Astrocyte (in vitro differentiated cells and primary cell): ENCODE results near the gene GCG. TPM values are rescaled to one million over a fixed set of nuclear protein-coding genes. Genes with fewer than 3 reads are reported as not detected.

ENCODE experiments used
- DNase-seq: peaks from one replicate; pipeline ENCODE4 v3.0.0-alpha.2; 2010; ENCODE audit warnings: low read depth
- FAIRE-seq: peaks from 2 replicates; lab custom pipeline; 2011; peaks lifted over from hg19 to GRCh38; lab: Jason Lieb, UNC
- H2AFZ ChIP-seq: 2 replicates; pipeline ENCODE4 v1.6.0; 2012; ENCODE audit warnings: low read depth, low read length, inconsistent platforms
- H3K27ac ChIP-seq: 2 replicates; pipeline ENCODE4 v1.5.1; 2011; ENCODE audit warnings: low read depth, low read length, inconsistent platforms
- H3K27me3 ChIP-seq: 2 replicates; pipeline ENCODE4 v1.6.0; 2011; ENCODE audit warnings: low read length, inconsistent platforms; ENCODE audit not compliant: insufficient read depth
- H3K36me3 ChIP-seq: 2 replicates; pipeline ENCODE4 v1.5.1; 2011; ENCODE audit warnings: low read length, inconsistent platforms; ENCODE audit not compliant: insufficient read depth
- H3K4me1 ChIP-seq: 2 replicates; pipeline ENCODE4 v1.5.1; 2011; ENCODE audit warnings: low read length, inconsistent platforms; ENCODE audit not compliant: insufficient read depth
- H3K4me2 ChIP-seq: 2 replicates; pipeline ENCODE4 v1.6.0; 2012; ENCODE audit warnings: low read length, inconsistent platforms
- H3K4me3 ChIP-seq: 2 replicates; pipeline ENCODE4 v1.5.1; 2011; ENCODE audit warnings: low read depth, mild to moderate bottlenecking, low read length, inconsistent platforms; ENCODE audit not compliant: insufficient read depth
- H3K79me2 ChIP-seq: 2 replicates; pipeline ENCODE4 v1.6.0; 2012; ENCODE audit warnings: mild to moderate bottlenecking, low read length, inconsistent platforms; ENCODE audit not compliant: insufficient read depth
- H3K9ac ChIP-seq: 2 replicates; pipeline ENCODE4 v1.6.0; 2012; ENCODE audit warnings: mild to moderate bottlenecking, low read length, inconsistent platforms
- H3K9me3 ChIP-seq: 2 replicates; pipeline ENCODE4 v1.5.1; 2012; ENCODE audit warnings: low read depth, mild to moderate bottlenecking, low read length, inconsistent platforms; ENCODE audit not compliant: insufficient read depth
- H4K20me1 ChIP-seq: 2 replicates; pipeline ENCODE4 v1.6.0; 2012; ENCODE audit warnings: low read length, inconsistent platforms; ENCODE audit not compliant: insufficient read depth
- H3K27ac Mint-ChIP-seq: one replicate; pipeline ENCODE4 v1.8.0; 2021; ENCODE audit warnings: mild to moderate bottlenecking, mixed read lengths; ENCODE audit not compliant: unreplicated experiment
- H3K27me3 Mint-ChIP-seq: one replicate; pipeline ENCODE4 v1.8.0; 2021; ENCODE audit warnings: low read depth, mixed read lengths; ENCODE audit not compliant: unreplicated experiment
- H3K36me3 Mint-ChIP-seq: one replicate; pipeline ENCODE4 v1.8.0; 2021; ENCODE audit warnings: low read depth, mixed read lengths; ENCODE audit not compliant: unreplicated experiment
- H3K4me1 Mint-ChIP-seq: one replicate; pipeline ENCODE4 v1.8.0; 2021; ENCODE audit warnings: low read depth, mixed read lengths; ENCODE audit not compliant: unreplicated experiment
- H3K4me3 Mint-ChIP-seq: one replicate; pipeline ENCODE4 v1.8.0; 2021; ENCODE audit warnings: mild to moderate bottlenecking, moderate library complexity, mixed read lengths; ENCODE audit not compliant: unreplicated experiment
- H3K9me3 Mint-ChIP-seq: one replicate; pipeline ENCODE4 v1.8.0; 2021; ENCODE audit warnings: mild to moderate bottlenecking, mixed read lengths; ENCODE audit not compliant: unreplicated experiment
- CTCF ChIP-seq: IDR thresholded peaks from 2 replicates; pipeline ENCODE4 v1.5.1; 2011; ENCODE audit warnings: low read depth, mild to moderate bottlenecking, inconsistent platforms, low read length, moderate library complexity; ENCODE audit not compliant: insufficient read depth
- EZH2 ChIP-seq: IDR thresholded peaks from 2 replicates; pipeline ENCODE4 v1.6.1; 2012; ENCODE audit warnings: mild to moderate bottlenecking, low read length, inconsistent platforms; ENCODE audit not compliant: insufficient read depth
- total RNA-seq: library from RNA; stranded (reverse); gene quantifications from 2 replicates; pipeline ENCODE4 v1.2.1, GENCODE V29; 2021

Gene GCG
- total RNA-seq, 1 donor from 2014 or later: not detected

- Histone ChIP-seq H2AFZ (no peak overlapping the region), H3K4me3 (no peak overlapping the region), H4K20me1 (peaks cover 4% of the 10 kb centered on the region), H3K27ac (no peak overlapping the region), H3K9ac (no peak overlapping the region), H3K4me2 (no peak overlapping the region), H3K79me2 (no peaks in the 10 kb centered on the region), H3K4me1 (no peaks in the 10 kb centered on the region), H3K9me3 (no peaks in the 10 kb centered on the region), H3K27me3 (no peaks in the 10 kb centered on the region), H3K36me3 (peaks cover 65% of the 10 kb centered on the region)
- Mint-ChIP-seq H3K4me3 (no peak overlapping the region), H3K27ac (no peak overlapping the region), H3K36me3 (peaks cover 4% of the 10 kb centered on the region), H3K9me3 (no peaks in the 10 kb centered on the region), H3K27me3 (peaks cover 15% of the 10 kb centered on the region), H3K4me1 (no peaks in the 10 kb centered on the region)
- DNase-seq: no peak
- FAIRE-seq: no peak
- TF ChIP-seq EZH2 (no peak), CTCF (no peak)
Observed at GRCh38 chr2:162188451-162188850, 36.4 kb upstream of the GCG start.

- Mint-ChIP-seq H3K4me1 (peaks cover 3% of the 10 kb centered on the region), H3K4me3 (no peak overlapping the region), H3K36me3 (no peaks in the 10 kb centered on the region), H3K27me3 (peaks cover 3% of the 10 kb centered on the region), H3K27ac (no peak overlapping the region), H3K9me3 (no peaks in the 10 kb centered on the region)
- DNase-seq (no peak), FAIRE-seq (no peak)
- no peak for TF ChIP-seq CTCF
- no peak for TF ChIP-seq EZH2
- Histone ChIP-seq H3K36me3 (peaks cover 61% of the 10 kb centered on the region), H2AFZ (no peak overlapping the region), H3K4me2 (no peak overlapping the region), H3K4me3 (no peak overlapping the region), H3K27me3 (no peaks in the 10 kb centered on the region), H3K27ac (no peak overlapping the region), H4K20me1 (peaks cover 4% of the 10 kb centered on the region), H3K9me3 (no peaks in the 10 kb centered on the region), H3K79me2 (no peaks in the 10 kb centered on the region), H3K9ac (no peak overlapping the region), H3K4me1 (no peaks in the 10 kb centered on the region)
Observed at GRCh38 chr2:162185541-162186232, 33.6 kb upstream of the GCG start.

GRCh38 chr2:162184821-162185450, 32.9 kb upstream of the GCG start:
- Histone ChIP-seq H4K20me1 (peaks cover 4% of the 10 kb centered on the region), H3K36me3 (peaks cover 66% of the 10 kb centered on the region), H3K4me3 (no peak overlapping the region), H3K4me2 (no peak overlapping the region), H3K27me3 (no peaks in the 10 kb centered on the region), H2AFZ (no peak overlapping the region), H3K4me1 (no peaks in the 10 kb centered on the region), H3K9ac (no peak overlapping the region), H3K27ac (no peak overlapping the region), H3K9me3 (no peaks in the 10 kb centered on the region), H3K79me2 (no peaks in the 10 kb centered on the region)
- TF ChIP-seq CTCF: no peak
- TF ChIP-seq EZH2: no peak
- H3K4me1 Mint-ChIP-seq: peaks cover 3% of the 10 kb centered on the region
- no peaks in the 10 kb centered on the region for H3K9me3 Mint-ChIP-seq
- no peak overlapping the region for H3K27ac Mint-ChIP-seq
- H3K36me3 Mint-ChIP-seq: no peaks in the 10 kb centered on the region
- FAIRE-seq: no peak
- peaks cover 3% of the 10 kb centered on the region for H3K27me3 Mint-ChIP-seq
- no peak for DNase-seq
- H3K4me3 Mint-ChIP-seq: no peak overlapping the region
